ENCODE data around the gene PDGFA. TPM values are rescaled to one million over a fixed set of nuclear protein-coding genes. Genes with fewer than 3 reads are reported as not detected.

Gene PDGFA
- total RNA-seq, 1 experiment from 2014 or later = 23.6 TPM

- no TSS peak for BruUV-seq (replicated peaks)
- H3K9me3 ChIP-seq (ENCODE audit: insufficient read depth, low read depth) = no peaks in the 10 kb centered on the region
- ChIA-PET CTCF (no interaction called here), POLR2A (ENCODE audit: unreplicated experiment) (no interaction called here)
- H3K9me2 ChIP-seq (ENCODE audit: insufficient read depth) = no peaks in the 10 kb centered on the region
- no peaks in the 10 kb centered on the region for H3K4me1 ChIP-seq (replicated peaks; ENCODE audit: insufficient read depth)
- H4K20me1 ChIP-seq (ENCODE audit: insufficient read depth) = no peaks in the 10 kb centered on the region
- no peak for DNase-seq
- H3K27me3 ChIP-seq (ENCODE audit: insufficient read depth, low read depth) = no peaks in the 10 kb centered on the region
- no peaks in the 10 kb centered on the region for H3K36me3 ChIP-seq (ENCODE audit: low read depth)
- TF ChIP-seq EZH2 (IDR thresholded peaks at IDR 0.05; ENCODE audit: low read depth) (no peak), CTCF (conservative IDR thresholded peaks at IDR 0.05) (no peak)
- H3K4me3 ChIP-seq = no peak overlapping the region
- H3F3A ChIP-seq (ENCODE audit: insufficient read depth, low read depth) = no peaks in the 10 kb centered on the region
- H3K79me2 ChIP-seq (ENCODE audit: low read depth) = no peaks in the 10 kb centered on the region
- intact Hi-C loops (cut with micrococcal nuclease; ENCODE audit: unreplicated experiment) = no loop called here
- H3K4me2 ChIP-seq = no peak overlapping the region
- no peak overlapping the region for H3K27ac ChIP-seq
- H2AFZ ChIP-seq = no peak overlapping the region
Measured at GRCh38 chr7:567305-567883, 47.7 kb upstream of the PDGFA start.

DNA sequence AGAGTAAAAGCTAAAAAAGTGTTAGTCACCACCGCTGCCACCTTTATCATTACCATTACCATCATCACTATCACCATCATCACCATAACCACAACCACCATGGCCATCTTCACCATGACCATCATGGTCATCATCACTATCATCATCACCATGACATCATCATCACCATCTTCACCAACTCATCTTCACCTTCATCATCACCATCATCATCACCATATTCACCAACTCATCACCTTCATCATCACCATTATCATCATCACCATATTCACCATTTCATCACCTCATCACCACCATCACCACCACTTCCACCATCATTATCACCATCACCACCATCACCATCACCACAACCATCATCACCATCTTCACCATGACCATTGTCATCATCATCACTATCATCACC, 46.5 kb upstream of the PDGFA start:
- H3K9me3 ChIP-seq (ENCODE audit: insufficient read depth, low read depth) = no peaks in the 10 kb centered on the region
- CTCF ChIA-PET = no interaction called here
- POLR2A ChIA-PET (ENCODE audit: unreplicated experiment) = no interaction called here

DNA sequence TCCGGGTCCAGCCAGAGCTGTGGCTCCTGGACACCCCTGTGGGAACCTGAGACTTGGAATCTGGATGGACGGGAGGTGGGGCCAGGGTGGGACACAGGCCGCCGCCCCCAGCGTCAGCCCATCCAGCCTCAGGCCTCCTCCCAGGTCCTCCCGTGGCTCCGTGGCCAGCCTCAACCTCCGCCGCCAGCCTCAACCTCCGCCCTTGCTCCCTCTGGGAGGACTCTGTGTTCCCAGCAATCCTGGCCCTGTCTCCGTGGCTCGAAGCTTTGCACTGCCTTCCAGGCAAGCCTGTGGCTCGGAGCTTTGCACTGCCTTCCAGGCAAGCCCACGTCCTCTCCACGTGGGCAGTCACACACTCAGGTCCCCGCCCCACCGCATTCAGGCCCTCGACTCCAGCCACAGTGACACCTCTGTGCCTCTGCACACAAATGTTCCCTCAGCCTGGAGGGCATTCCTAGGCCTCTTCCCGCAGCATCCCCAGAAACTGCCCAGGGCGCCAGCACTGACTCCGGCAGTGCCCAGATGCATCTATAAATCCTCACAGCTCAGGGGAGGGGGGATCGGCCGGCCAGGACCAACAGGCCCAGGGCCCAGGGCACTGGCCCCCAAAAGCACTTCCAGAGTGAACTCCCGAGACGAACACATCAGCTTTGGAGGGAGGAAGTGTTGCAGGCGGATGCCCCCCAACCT, 44.7 kb upstream of the PDGFA start:
- BruUV-seq (replicated peaks) = no TSS peak
- H3K9me3 ChIP-seq (ENCODE audit: insufficient read depth, low read depth) = no peaks in the 10 kb centered on the region
- CTCF ChIA-PET = no interaction called here

More for the DNA sequence above, 46.5 kb upstream of the PDGFA start:
- no peaks in the 10 kb centered on the region for H3K27me3 ChIP-seq (ENCODE audit: insufficient read depth, low read depth)
- no peaks in the 10 kb centered on the region for H3K9me2 ChIP-seq (ENCODE audit: insufficient read depth)
- no peak overlapping the region for H2AFZ ChIP-seq
- intact Hi-C loops (cut with micrococcal nuclease; ENCODE audit: unreplicated experiment) = no loop called here
- no peaks in the 10 kb centered on the region for H3F3A ChIP-seq (ENCODE audit: insufficient read depth, low read depth)
- DNase-seq = no peak
- no peak overlapping the region for H3K4me3 ChIP-seq
- no peaks in the 10 kb centered on the region for H3K36me3 ChIP-seq (ENCODE audit: low read depth)
- BruUV-seq (replicated peaks) = no TSS peak
- H3K4me1 ChIP-seq (replicated peaks; ENCODE audit: insufficient read depth) = no peaks in the 10 kb centered on the region
- H3K4me2 ChIP-seq = no peak overlapping the region
- H3K27ac ChIP-seq = no peak overlapping the region
- TF ChIP-seq EZH2 (IDR thresholded peaks at IDR 0.05; ENCODE audit: low read depth) = no peak
- no peak for TF ChIP-seq CTCF (conservative IDR thresholded peaks at IDR 0.05)
- H3K79me2 ChIP-seq (ENCODE audit: low read depth) = no peaks in the 10 kb centered on the region
- no peaks in the 10 kb centered on the region for H4K20me1 ChIP-seq (ENCODE audit: insufficient read depth)

More for the DNA sequence above, 44.7 kb upstream of the PDGFA start:
- no peaks in the 10 kb centered on the region for H4K20me1 ChIP-seq (ENCODE audit: insufficient read depth)
- no peaks in the 10 kb centered on the region for H3K27me3 ChIP-seq (ENCODE audit: insufficient read depth, low read depth)
- intact Hi-C loops (cut with micrococcal nuclease; ENCODE audit: unreplicated experiment) = no loop called here
- H3K4me2 ChIP-seq = no peak overlapping the region
- POLR2A ChIA-PET (ENCODE audit: unreplicated experiment) = no interaction called here
- H3K9me2 ChIP-seq (ENCODE audit: insufficient read depth) = no peaks in the 10 kb centered on the region
- no peaks in the 10 kb centered on the region for H3K4me1 ChIP-seq (replicated peaks; ENCODE audit: insufficient read depth)
- no peaks in the 10 kb centered on the region for H3K79me2 ChIP-seq (ENCODE audit: low read depth)
- H3K36me3 ChIP-seq (ENCODE audit: low read depth) = no peaks in the 10 kb centered on the region
- H3F3A ChIP-seq (ENCODE audit: insufficient read depth, low read depth) = no peaks in the 10 kb centered on the region
- DNase-seq = no peak
- no peak overlapping the region for H2AFZ ChIP-seq
- H3K27ac ChIP-seq = no peak overlapping the region
- TF ChIP-seq CTCF (conservative IDR thresholded peaks at IDR 0.05) (no peak), EZH2 (IDR thresholded peaks at IDR 0.05; ENCODE audit: low read depth) (no peak)
- no peak overlapping the region for H3K4me3 ChIP-seq
